NCI-H446 treated with DMSO at 0.1 percent for 48 hours (cell line): ENCODE measurements around the gene VWF.
"Not testable (repeated sequence)": the region's sequence is repeated elsewhere in the genome, so short reads cannot be mapped to it uniquely, and the experiment has no call there.

Experiments
- DNase-seq: peaks from one replicate; lab custom pipeline; 2025; lab: John Stamatoyannopoulos, UW

The VWF gene

GRCh38 chr12:6104027-6104426, 20.4 kb downstream of the VWF start:
- DNase-seq = no peak

DNA sequence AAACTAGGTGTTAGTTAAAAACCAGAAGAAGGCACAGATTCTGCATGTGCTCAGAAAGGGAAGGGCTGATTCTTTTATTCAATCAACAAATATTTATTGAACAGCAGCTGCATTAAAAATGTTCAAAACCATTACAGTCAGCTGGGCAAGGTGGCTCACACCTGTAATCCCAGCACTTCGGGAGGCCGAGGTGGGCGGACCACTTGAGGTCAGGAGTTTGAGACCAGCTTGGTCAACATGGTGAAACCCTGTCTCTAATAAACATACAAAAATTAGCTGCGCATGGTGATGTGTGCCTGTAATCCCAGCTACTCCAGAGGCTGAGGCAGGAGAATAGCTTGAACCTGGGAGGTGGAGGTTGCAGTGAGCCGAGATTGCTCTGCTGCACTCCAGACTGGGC, 22.4 kb downstream of the VWF start:
- not testable (repeated sequence) for DNase-seq

DNA sequence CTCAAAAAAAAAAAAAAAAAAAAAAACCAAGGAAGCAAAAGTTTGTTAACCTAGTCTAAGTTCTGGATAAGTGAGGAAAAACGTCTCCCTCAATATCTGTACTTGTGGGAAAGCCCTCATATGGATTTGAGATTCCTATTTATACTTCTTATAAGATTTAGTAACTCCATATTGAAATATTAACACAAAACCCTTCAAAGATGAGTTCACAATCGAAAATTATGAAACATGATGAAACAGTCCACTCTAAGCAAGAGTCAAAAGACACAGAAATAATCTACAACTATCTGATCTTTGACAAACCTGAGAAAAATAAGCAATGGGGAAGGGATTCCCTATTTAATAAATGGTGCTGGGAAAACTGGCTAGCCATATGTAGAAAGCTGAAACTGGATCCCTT, 25.2 kb downstream of the VWF start:
- no peak for DNase-seq

GRCh38 chr12:6097411-6097810, 27.1 kb downstream of the VWF start:
- no peak for DNase-seq

GRCh38 chr12:6096527-6096926, 27.9 kb downstream of the VWF start:
- no peak for DNase-seq

DNA sequence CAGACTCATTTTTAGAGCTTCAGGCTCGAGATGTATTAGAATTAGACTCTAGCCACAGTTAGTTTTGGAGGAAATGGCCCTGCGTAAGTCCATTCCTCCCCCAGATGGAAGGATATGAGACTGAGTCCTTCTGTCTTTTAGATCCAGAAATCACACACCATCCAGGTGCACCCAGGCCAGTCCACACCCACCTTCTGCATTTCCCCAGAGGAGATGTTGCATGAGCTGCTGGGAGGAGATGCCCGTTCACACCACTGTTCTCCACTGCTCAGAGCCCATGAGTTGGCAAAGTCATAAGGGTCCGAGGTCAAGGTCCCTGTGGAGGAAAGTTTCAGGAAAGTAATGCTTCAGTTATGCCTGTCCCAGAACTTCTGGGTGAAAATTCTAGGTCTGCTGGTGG, 29.2 kb downstream of the VWF start:
- no peak for DNase-seq

- DNase-seq = no peak
Measured at GRCh38 chr12:6093764-6094163, 30.7 kb downstream of the VWF start.

GRCh38 chr12:6092784-6093722, 31.4 kb downstream of the VWF start:
- DNase-seq = peak; percentile 47

GRCh38 chr12:6091786-6092566, 32.5 kb downstream of the VWF start:
- DNase-seq = no peak

- no peak for DNase-seq
Measured at GRCh38 chr12:6090803-6091202, 33.7 kb downstream of the VWF start.

DNA sequence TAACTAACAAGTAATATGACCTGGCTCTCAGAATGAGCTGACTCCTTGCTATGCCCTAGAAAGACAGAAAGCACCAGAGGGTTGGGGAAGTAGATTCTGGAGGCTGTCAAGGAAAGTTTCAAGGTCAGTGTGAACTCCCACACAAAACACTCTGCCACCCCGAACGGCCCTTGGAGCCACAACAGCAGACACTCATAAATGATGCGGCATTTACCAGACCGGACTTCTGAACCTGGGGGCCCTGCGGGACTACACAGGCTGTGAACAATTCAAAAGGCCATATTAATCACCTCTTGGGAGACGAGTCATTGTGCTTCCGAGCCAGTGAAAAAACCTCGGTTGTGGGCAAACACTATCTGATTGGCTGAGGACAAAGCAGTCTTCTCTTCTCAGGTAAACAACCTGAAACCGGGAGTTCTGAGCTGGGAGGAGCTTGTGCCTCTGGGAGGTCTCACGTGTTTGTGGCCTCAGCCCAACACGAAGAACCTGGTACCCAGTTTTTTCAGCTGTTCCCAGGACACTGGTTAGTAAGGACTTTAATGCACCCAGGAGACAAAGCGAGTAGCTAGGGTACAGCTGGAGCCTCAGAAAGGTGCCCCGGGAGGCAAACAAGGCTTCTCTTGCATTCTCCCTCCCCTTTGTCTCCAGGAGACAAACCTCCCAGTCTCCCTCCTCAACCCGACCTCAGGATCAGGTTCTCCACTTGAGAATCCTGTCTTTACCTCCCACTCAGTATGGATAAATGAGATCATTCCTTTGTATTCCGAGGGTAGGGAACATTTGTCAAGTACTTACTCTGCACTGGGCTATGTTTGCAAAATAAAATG, 35.3 kb downstream of the VWF start:
- no peak for DNase-seq

DNA sequence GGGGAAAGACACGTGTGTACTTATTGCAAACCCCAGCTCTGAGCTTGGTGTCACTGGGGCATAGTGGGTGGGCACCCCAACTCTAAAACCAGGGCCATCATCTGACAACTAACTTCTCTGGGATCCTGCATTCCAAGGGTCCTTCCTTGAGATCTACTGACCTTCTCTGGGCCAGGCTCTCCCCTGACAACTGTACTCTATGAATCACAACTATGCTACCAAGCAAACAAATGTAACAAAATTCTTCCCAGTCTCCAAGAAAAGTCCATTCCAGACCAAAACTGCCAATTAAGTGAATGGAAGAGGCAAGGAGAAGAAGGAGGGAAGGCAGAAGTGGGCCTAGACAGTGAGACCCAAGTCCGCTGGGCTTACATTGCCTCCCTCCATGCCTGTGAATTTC, 38.2 kb downstream of the VWF start:
- DNase-seq = no peak

DNA sequence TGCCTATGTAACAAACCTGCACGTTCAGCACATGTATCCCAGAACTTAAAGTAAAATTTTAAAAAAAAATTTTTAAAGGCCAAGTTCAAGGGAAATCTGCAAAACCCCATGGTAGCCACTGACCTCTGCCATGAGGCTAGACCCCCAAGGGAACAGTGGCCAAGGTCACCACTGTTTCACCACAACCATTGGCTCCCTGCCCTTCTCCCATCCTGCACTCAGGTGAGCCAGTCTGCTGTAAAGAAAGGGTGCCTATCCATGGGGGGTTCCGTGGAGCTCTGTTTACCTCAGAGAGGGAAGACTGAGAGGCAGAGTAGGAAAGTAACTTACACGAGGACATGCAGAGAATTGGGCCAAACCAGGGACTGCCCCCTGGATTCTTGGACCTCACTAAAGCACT, 38.6 kb downstream of the VWF start:
- DNase-seq = no peak

DNA sequence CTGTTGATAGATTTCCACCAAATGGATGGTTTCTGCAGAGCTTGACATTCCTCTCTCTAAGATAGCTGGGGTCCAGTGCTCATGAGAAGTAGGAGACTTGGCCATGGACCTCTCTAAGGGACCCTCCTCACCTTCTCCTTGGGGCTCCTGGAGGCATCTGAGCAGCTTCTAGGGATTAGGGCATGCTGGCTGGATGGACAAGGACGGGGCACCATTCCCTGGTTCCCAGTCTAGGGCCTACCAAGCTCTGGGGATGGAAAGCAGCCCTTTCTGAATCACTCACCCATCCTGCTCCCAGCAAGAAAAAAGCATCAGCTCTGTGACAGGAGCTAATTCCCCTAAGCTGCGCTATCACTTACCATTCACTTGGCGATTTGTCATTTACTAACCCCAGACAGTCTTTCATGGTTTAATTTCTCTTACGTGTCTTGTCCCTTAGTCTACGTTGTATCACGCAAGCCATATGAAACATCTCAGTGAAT, 39.5 kb downstream of the VWF start:
- no peak for DNase-seq

DNA sequence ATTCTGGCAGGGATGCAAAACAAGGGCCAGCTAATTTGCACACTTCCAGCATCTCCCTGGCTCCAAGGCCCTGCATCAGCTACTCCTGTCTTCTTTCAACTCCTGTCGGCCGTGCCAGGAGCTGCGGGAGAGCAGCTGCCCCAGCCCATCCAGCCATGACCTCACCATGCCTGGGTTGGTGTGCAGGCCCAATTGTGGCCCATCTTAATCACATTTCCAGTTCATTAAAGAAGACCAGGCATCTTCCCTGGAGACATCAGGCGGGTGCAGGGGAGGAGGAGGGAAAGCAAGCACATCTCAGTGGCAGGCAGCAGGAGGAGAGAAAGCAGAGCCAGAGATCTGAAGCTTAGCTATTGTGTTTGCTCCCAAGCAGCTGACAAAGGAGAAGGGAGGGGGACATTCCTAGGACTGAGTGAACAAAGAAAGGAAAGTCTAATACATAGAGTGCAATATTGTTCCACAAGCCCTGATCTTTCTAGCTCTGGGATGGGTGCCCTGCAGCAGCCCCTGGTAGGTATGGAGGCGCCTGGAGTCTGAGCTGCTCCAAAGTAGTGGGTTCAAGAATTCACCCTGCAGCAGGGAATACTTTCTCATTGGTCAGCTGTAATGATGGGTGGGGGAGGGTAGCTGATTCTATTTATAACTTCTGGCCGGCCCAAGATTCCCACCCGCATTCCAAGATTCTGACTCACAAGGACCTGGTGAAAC, 40.1 kb downstream of the VWF start:
- peak; percentile 94 for DNase-seq

- no peak for DNase-seq
Measured at GRCh38 chr12:6083601-6084000, 40.9 kb downstream of the VWF start.

DNA sequence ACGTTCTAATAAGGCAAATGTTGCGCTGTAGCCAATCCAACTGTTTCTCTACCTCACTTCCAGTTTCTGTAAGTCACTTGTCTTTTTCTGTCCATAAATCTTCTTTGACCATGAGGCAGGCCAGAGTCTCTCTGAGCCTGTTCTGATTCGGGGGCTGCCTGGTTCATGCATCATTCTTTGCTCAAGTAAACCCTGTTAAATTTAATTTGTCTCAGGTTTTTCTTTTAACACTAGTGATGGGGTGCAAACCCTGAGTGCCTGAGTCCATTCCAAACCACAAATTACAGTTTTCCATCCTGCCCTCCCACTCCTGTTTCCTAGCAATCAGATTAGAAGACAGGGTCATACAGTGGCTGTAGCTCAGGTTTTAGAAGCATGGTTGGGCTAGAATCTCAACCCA, 41.9 kb downstream of the VWF start:
- DNase-seq = no peak

DNA sequence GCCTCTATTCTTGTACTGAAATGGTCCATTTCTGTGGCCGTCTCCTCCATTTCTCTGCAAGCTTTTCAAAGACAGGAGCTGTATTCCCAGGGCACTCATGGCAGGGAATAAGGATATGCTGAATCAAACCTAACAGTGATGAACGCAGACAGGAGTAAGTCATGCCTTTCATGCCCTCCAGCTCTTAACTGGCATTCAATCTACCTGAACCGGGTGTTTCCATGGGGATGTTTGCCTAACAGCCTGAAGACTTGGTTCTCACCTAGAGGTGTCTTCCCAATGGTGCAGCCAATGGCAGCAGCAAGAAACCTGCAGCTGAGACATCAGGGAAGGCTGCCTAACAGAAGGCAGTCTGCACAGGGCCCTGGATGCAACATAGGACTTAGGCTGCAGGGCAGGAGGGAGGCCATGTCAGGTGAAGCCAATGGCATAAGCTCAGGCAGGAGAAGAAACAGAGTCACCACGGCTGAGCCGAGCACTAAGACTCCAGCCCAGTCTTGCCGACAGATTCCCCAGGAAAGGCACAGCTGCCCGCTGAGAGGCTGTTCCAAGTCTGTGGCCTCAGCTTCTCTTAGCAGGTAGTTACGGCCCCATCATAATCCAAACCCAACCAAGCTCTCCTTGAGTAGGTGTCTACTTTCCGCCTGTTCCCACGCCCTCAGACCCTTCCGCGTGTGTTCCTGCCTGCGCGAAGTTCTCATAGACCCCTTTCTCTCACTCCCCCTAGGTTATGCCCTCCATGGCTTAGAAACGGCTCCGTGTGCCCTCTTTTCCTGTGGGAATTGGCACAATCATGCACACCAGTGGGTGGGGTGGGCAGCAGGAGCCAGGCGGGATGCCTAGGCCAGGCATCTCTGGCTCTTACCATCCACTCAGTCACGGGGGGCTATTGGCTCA, 44.1 kb downstream of the VWF start:
- DNase-seq = no peak

DNA sequence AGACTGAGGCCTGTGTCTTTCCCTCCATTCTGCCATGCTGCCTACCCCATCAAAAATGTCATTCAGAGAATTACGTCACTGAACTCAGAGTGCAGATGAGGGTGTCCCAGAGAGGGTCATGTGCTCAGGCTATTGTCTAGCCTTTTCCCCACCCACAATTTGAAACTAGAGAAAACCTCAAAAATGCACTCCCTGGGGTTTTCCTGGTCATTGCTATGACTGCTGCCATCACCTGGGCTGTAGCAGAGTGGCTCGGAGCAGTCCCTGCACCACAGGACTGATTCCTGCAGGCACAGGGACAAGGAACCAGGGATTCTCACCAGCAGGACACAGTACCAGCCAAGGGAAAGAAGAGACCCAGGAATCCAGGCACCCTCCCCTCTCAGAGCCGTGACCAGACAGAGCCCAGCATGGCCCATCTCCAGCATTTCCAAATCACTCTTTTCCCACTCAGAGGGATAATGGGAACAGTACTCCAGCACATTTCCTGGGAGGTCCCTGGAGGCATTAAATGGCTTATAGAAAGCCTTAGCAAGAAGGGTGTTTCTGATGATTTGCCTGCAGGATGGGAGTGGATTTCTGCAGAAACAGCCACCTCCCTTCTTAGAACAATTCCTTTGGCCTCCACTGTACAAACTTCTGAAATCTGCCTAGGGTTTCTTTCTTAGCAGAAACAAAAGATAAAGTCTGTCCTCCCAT, 45.9 kb downstream of the VWF start:
- DNase-seq = no peak

DNA sequence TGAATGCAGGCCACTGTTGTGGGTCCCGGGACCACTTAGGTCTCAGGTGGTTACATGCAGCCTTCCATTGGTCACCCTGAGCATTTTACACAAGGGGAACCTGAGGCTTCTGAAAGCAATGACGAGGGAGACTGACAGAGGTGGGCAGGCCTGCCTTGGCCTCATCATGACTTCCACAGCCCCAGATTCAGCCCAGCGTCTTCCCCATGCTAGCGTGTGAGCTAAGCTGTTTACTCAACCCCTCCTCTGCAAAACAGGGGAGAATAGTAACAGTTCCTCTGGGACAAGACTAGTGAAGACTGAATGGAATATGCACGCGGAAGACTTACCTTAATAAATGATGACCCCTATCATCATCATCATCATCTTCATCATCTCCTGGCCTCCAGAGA, 46.8 kb downstream of the VWF start:
- DNase-seq = no peak
